ENCODE data around the gene TRIOBP. TPM values are rescaled to one million over a fixed set of nuclear protein-coding genes. Genes with fewer than 3 reads are reported as not detected.

The TRIOBP gene
- total and polyA plus RNA-seq, 2 donors from 2014 or later: 32.1 to 125 TPM

- Histone ChIP-seq H3K9ac (ENCODE audit: low read length in 3 of 3) (no peak overlapping the region), H3K9me3 (ENCODE audit: control insufficient read depth in 2 of 3, insufficient read depth in 1 of 3, low read length in 3 of 3) (no peaks in the 10 kb centered on the region), H3K27me3 (ENCODE audit: control insufficient read depth, insufficient read depth, low read length) (no peaks in the 10 kb centered on the region), H3K27ac (ENCODE audit: low read depth in 2 of 2, low read length in 2 of 2) (no peak overlapping the region), H3K4me1 (ENCODE audit: control insufficient read depth in 2 of 3, insufficient read depth in 2 of 3, low read depth in 1 of 3, low read length in 3 of 3) (peaks cover 0 to 7% (median 0%) of the 10 kb centered on the region in 3 donors), H3K4me3 (ENCODE audit: low read length in 3 of 3) (no peak overlapping the region), H3K36me3 (ENCODE audit: control insufficient read depth in 2 of 3, insufficient read depth in 3 of 3, low read length in 3 of 3) (no peaks in the 10 kb centered on the region)
- intact Hi-C loops (cut with DNase I): no loop called here
- FAIRE-seq (no peak), DNase-seq (no peak)
- no peak for TF ChIP-seq CTCF (IDR thresholded peaks at IDR 0.05; ENCODE audit: borderline replicate concordance, extremely low read depth, insufficient read depth)
Observed at GRCh38 chr22:37778370-37779009, 81.6 kb downstream of the TRIOBP start.

GRCh38 chr22:37781434-37782059, 84.7 kb downstream of the TRIOBP start:
- Histone ChIP-seq H3K9ac (ENCODE audit: low read length in 3 of 3) (no peak overlapping the region), H3K9me3 (ENCODE audit: control insufficient read depth in 2 of 3, insufficient read depth in 1 of 3, low read length in 3 of 3) (no peaks in the 10 kb centered on the region), H3K4me1 (ENCODE audit: control insufficient read depth in 2 of 3, insufficient read depth in 2 of 3, low read depth in 1 of 3, low read length in 3 of 3) (peaks cover 0 to 10% (median 0%) of the 10 kb centered on the region in 3 donors), H3K27ac (ENCODE audit: low read depth in 2 of 2, low read length in 2 of 2) (no peak overlapping the region), H3K36me3 (ENCODE audit: control insufficient read depth in 2 of 3, insufficient read depth in 3 of 3, low read length in 3 of 3) (no peaks in the 10 kb centered on the region), H3K27me3 (ENCODE audit: control insufficient read depth, insufficient read depth, low read length) (no peaks in the 10 kb centered on the region), H3K4me3 (ENCODE audit: low read length in 3 of 3) (no peak overlapping the region)
- FAIRE-seq (no peak), DNase-seq (peak in 1 of 5 donors; percentile 72)
- intact Hi-C loops (cut with DNase I): no loop called here
- no peak for TF ChIP-seq CTCF (IDR thresholded peaks at IDR 0.05; ENCODE audit: borderline replicate concordance, extremely low read depth, insufficient read depth)

GRCh38 chr22:37782340-37783168, 85.7 kb downstream of the TRIOBP start:
- Histone ChIP-seq H3K4me1 (ENCODE audit: control insufficient read depth in 2 of 3, insufficient read depth in 2 of 3, low read depth in 1 of 3, low read length in 3 of 3) (peaks cover 0 to 7% (median 0%) of the 10 kb centered on the region in 3 donors), H3K36me3 (ENCODE audit: control insufficient read depth in 2 of 3, insufficient read depth in 3 of 3, low read length in 3 of 3) (no peaks in the 10 kb centered on the region), H3K27ac (ENCODE audit: low read depth in 2 of 2, low read length in 2 of 2) (no peak overlapping the region), H3K9me3 (ENCODE audit: control insufficient read depth in 2 of 3, insufficient read depth in 1 of 3, low read length in 3 of 3) (no peaks in the 10 kb centered on the region), H3K9ac (ENCODE audit: low read length in 3 of 3) (no peak overlapping the region), H3K4me3 (ENCODE audit: low read length in 3 of 3) (no peak overlapping the region), H3K27me3 (ENCODE audit: control insufficient read depth, insufficient read depth, low read length) (no peaks in the 10 kb centered on the region)
- DNase-seq (peak in 1 of 5 donors; percentile 49), FAIRE-seq (no peak)
- intact Hi-C loops (cut with DNase I): no loop called here
- no peak for TF ChIP-seq CTCF (IDR thresholded peaks at IDR 0.05; ENCODE audit: borderline replicate concordance, extremely low read depth, insufficient read depth)

All from kidney (tissue), 14 donors.